DND-41 (cell line): ENCODE data around the gene TEC.

ENCODE experiments used
- ATAC-seq: fragments of 200-7000 bp; cut with Tn5 transposase; 3 replicates; pipeline ENCODE4 v1.9.1; 2021; ENCODE audit warnings: low read depth; ENCODE audit not compliant: insufficient read depth
- DNase-seq: peaks from one replicate; pipeline ENCODE4 v3.0.0-alpha.2; 2020
- H2AFZ ChIP-seq: 2 replicates; pipeline ENCODE4 v1.6.0; 2012; ENCODE audit warnings: low read depth, low read length
- H3K27ac ChIP-seq: 2 replicates; pipeline ENCODE4 v1.5.1; 2012; ENCODE audit warnings: low read length, inconsistent platforms
- H3K27me3 ChIP-seq: fragments of 200-600 bp; sonication (generic); 2 replicates; pipeline ENCODE4 v1.6.0; 2012; ENCODE audit warnings: low read length, mild to moderate bottlenecking, inconsistent platforms; ENCODE audit not compliant: insufficient read depth, poor library complexity
- H3K36me3 ChIP-seq: 2 replicates; pipeline ENCODE4 v1.5.1; 2012; ENCODE audit warnings: low read length, inconsistent platforms; ENCODE audit not compliant: insufficient read depth
- H3K4me1 ChIP-seq: 2 replicates; pipeline ENCODE4 v1.5.1; 2012; ENCODE audit warnings: mild to moderate bottlenecking, low read length; ENCODE audit not compliant: insufficient read depth
- H3K4me2 ChIP-seq: 2 replicates; pipeline ENCODE4 v1.6.0; 2012; ENCODE audit warnings: mild to moderate bottlenecking, moderate library complexity, low read length, inconsistent platforms; ENCODE audit not compliant: insufficient read depth
- H3K4me3 ChIP-seq, 2 experiments: fragments of 200-600 bp in 1 of 2; shearing (Covaris generic) in 1 of 2; 2 replicates each; pipeline ENCODE4 v1.5.1; 2012 to 2016; ENCODE audit warnings: inconsistent platforms in 2 of 2, low read length in 2 of 2, mild to moderate bottlenecking in 2 of 2, low read depth in 1 of 2, moderate library complexity in 1 of 2
- H3K79me2 ChIP-seq: 2 replicates; pipeline ENCODE4 v1.6.0; 2012; ENCODE audit warnings: low read length, inconsistent platforms; ENCODE audit not compliant: insufficient read depth
- H3K9ac ChIP-seq: 2 replicates; pipeline ENCODE4 v1.6.0; 2012; ENCODE audit warnings: low read depth, mild to moderate bottlenecking, inconsistent platforms, low read length, moderate library complexity
- H3K9me3 ChIP-seq: 2 replicates; pipeline ENCODE4 v1.5.1; 2012; ENCODE audit warnings: low read length, moderate library complexity, mild to moderate bottlenecking, inconsistent platforms; ENCODE audit not compliant: insufficient read depth, severe bottlenecking
- H4K20me1 ChIP-seq: 2 replicates; pipeline ENCODE4 v1.6.0; 2012; ENCODE audit warnings: low read length; ENCODE audit not compliant: insufficient read depth
- CTCF ChIP-seq: IDR thresholded peaks from 2 replicates; pipeline ENCODE4 v1.5.1; 2012; ENCODE audit warnings: borderline replicate concordance, low read length, moderate library complexity, mild to moderate bottlenecking; ENCODE audit not compliant: poor library complexity, severe bottlenecking; ENCODE audit errors: extremely low read depth
- EZH2 ChIP-seq: IDR thresholded peaks from 3 replicates; pipeline ENCODE4 v1.6.1; 2012; ENCODE audit warnings: borderline replicate concordance, low read depth, mild to moderate bottlenecking, moderate library complexity, low read length, inconsistent platforms; ENCODE audit not compliant: severe bottlenecking

TEC gene

GRCh38 chr4:48153791-48154550 lies 115.7 kb downstream of the TEC start:
- Histone ChIP-seq H3K4me2 (no peak overlapping the region), H3K9ac (no peak overlapping the region), H3K36me3 (no peaks in the 10 kb centered on the region), H3K4me3 (no peak overlapping the region), H3K79me2 (no peaks in the 10 kb centered on the region), H3K4me1 (no peaks in the 10 kb centered on the region), H3K27ac (no peak overlapping the region), H3K9me3 (peaks cover 9% of the 10 kb centered on the region), H4K20me1 (no peaks in the 10 kb centered on the region), H2AFZ (no peak overlapping the region), H3K27me3 (peaks cover 4% of the 10 kb centered on the region)
- TF ChIP-seq EZH2 (no peak), CTCF (no peak)
- DNase-seq (no peak), ATAC-seq (no peak)

GRCh38 chr4:48152259-48152658 lies 117.4 kb downstream of the TEC start:
- Histone ChIP-seq H3K4me2 (no peak overlapping the region), H3K36me3 (no peaks in the 10 kb centered on the region), H3K79me2 (no peaks in the 10 kb centered on the region), H2AFZ (no peak overlapping the region), H4K20me1 (no peaks in the 10 kb centered on the region), H3K27ac (no peak overlapping the region), H3K4me1 (no peaks in the 10 kb centered on the region), H3K27me3 (peaks cover 4% of the 10 kb centered on the region), H3K9ac (no peak overlapping the region), H3K4me3 (no peak overlapping the region), H3K9me3 (peaks cover 9% of the 10 kb centered on the region)
- no peak for TF ChIP-seq EZH2
- TF ChIP-seq CTCF = no peak
- no peak for DNase-seq
- no peak for ATAC-seq

- no peaks in the 10 kb centered on the region for H4K20me1 ChIP-seq
- ATAC-seq (no peak), DNase-seq (no peak)
- no peaks in the 10 kb centered on the region for H3K4me1 ChIP-seq
- peaks cover 5% of the 10 kb centered on the region for H3K9me3 ChIP-seq
- H3K4me2 ChIP-seq = no peak overlapping the region
- H3K9ac ChIP-seq = no peak overlapping the region
- TF ChIP-seq CTCF = no peak
- TF ChIP-seq EZH2 = no peak
- no peaks in the 10 kb centered on the region for H3K36me3 ChIP-seq
- no peak overlapping the region for H3K4me3 ChIP-seq
- peaks cover 4% of the 10 kb centered on the region for H3K27me3 ChIP-seq
- H3K27ac ChIP-seq = no peak overlapping the region
- no peaks in the 10 kb centered on the region for H3K79me2 ChIP-seq
- no peak overlapping the region for H2AFZ ChIP-seq
Observed at GRCh38 chr4:48149827-48150370, 119.7 kb downstream of the TEC start.
